C4-2B (cell line): ENCODE data around the gene GRAPL.
"Not testable (repeated sequence)": the region's sequence is repeated elsewhere in the genome, so short reads cannot be mapped to it uniquely, and the experiment has no call there.

Source experiments
- H3K27ac ChIP-seq: fragments of 450-650 bp; 2 replicates; pipeline ENCODE4 v1.5.1; 2017

Gene GRAPL

GRCh38 chr17:19188870-19189708, 61.7 kb downstream of the GRAPL start:
- not testable (repeated sequence) for H3K27ac ChIP-seq

- H3K27ac ChIP-seq, result not testable (repeated sequence)
Observed at GRCh38 chr17:19189781-19190405, 62.5 kb downstream of the GRAPL start.

- H3K27ac ChIP-seq, result not testable (repeated sequence)
Observed at GRCh38 chr17:19196382-19197204, 69.2 kb downstream of the GRAPL start.

- not testable (repeated sequence) for H3K27ac ChIP-seq
Observed at GRCh38 chr17:19202448-19202847, 75.1 kb downstream of the GRAPL start.

- not testable (repeated sequence) for H3K27ac ChIP-seq
Observed at GRCh38 chr17:19203429-19203828, 76.0 kb downstream of the GRAPL start.
